ENCODE results near the gene YPEL5.

- TF ChIP-seq MAX (IDR thresholded peaks at IDR 0.05; ENCODE audit: low read depth, low read length) (peak; percentile 83), POLR2AphosphoS5 (IDR thresholded peaks at IDR 0.05; ENCODE audit: low read length) (peak; percentile 76), ZNF217 (IDR thresholded peaks at IDR 0.05) (no peak), POLR2A (IDR thresholded peaks at IDR 0.05; ENCODE audit: low read depth, low read length) (peak; percentile 82), E4F1 (IDR thresholded peaks at IDR 0.05; ENCODE audit: borderline replicate concordance, partially characterized antibody) (peak; percentile 76), DPF2 (IDR thresholded peaks at IDR 0.05) (peak; percentile 63), SMC3 (IDR thresholded peaks at IDR 0.05; ENCODE audit: borderline replicate concordance, low read length) (no peak)
Measured at GRCh38 chr2:30146337-30147195, at the start of gene YPEL5.

All from GM12878 (cell line).